NB4 (cell line): Measurements from ENCODE around the gene ZNF594.
"Not testable (repeated sequence)": the region's sequence is repeated elsewhere in the genome, so short reads cannot be mapped to it uniquely, and the experiment has no call there.

Source experiments
- DNase-seq: peaks from one replicate; pipeline ENCODE4 v3.0.0; 2010; ENCODE audit warnings: low read depth
- H3K4me3 ChIP-seq: one replicate; pipeline ENCODE4 v1.5.1; 2011; ENCODE audit warnings: mild to moderate bottlenecking, low read depth, low read length, moderate library complexity
- CTCF ChIP-seq: IDR thresholded peaks from one replicate; pipeline ENCODE4 v1.5.1; 2012; ENCODE audit warnings: low read depth, low read length
- MAX ChIP-seq: IDR thresholded peaks from 2 replicates; pipeline ENCODE4 v1.6.1; 2011; ENCODE audit warnings: low read depth, low read length
- MYC ChIP-seq: IDR thresholded peaks from 2 replicates; pipeline ENCODE4 v1.6.1; 2011; ENCODE audit warnings: low read depth, low read length
- POLR2A ChIP-seq: IDR thresholded peaks from 2 replicates; pipeline ENCODE4 v1.6.1; 2011; ENCODE audit warnings: mild to moderate bottlenecking; ENCODE audit not compliant: insufficient read length; ENCODE audit errors: extremely low read depth

Gene ZNF594

GRCh38 chr17:5191541-5192417 is at the start of gene ZNF594:
ZNF594 (minus strand) TSS chr17:5191868; CDS start chr17:5184256, 7,612 bp downstream.
- H3K4me3 ChIP-seq: peak within 1 kb of the TSS; percentile 68
- TF ChIP-seq POLR2A (peak; percentile 38), MAX (peak; percentile 24; the same call in 1 of the 2 replicates), CTCF (peak; percentile 39), MYC (no peak)
- DNase-seq: peak; percentile 91

GRCh38 chr17:5239769-5240168 is 48.1 kb upstream of the ZNF594 start:
- DNase-seq, H3K4me3 ChIP-seq: not testable (repeated sequence)

- TF ChIP-seq MYC: no peak
- no peak for TF ChIP-seq MAX
- TF ChIP-seq POLR2A: no peak
- TF ChIP-seq CTCF: no peak
- H3K4me3 ChIP-seq: no peak overlapping the region
- no peak for DNase-seq
Measured at GRCh38 chr17:5238333-5238732, 46.7 kb upstream of the ZNF594 start.

- peak; percentile 83 for DNase-seq
- H3K4me3 ChIP-seq: no peak overlapping the region
- TF ChIP-seq MAX: no peak; the same call in 1 of the 2 replicates
- peak; percentile 57 for TF ChIP-seq CTCF
- TF ChIP-seq MYC: no peak
Measured at GRCh38 chr17:5237541-5238016, 45.9 kb upstream of the ZNF594 start.

GRCh38 chr17:5236938-5237540 is 45.4 kb upstream of the ZNF594 start:
- no peak for DNase-seq
- peak; percentile 59; the same call in 1 of the 2 replicates for TF ChIP-seq MAX
- no peak for TF ChIP-seq MYC
- H3K4me3 ChIP-seq: no peak overlapping the region

GRCh38 chr17:5234645-5235576 is 43.2 kb upstream of the ZNF594 start, which contains the start of gene SCIMP:
SCIMP (minus strand) TSS chr17:5234860; CDS start chr17:5234755, 105 bp downstream.
- no peak within 1 kb of the TSS for H3K4me3 ChIP-seq
- no peak for TF ChIP-seq MYC
- no peak for TF ChIP-seq CTCF
- TF ChIP-seq MAX: no peak
- no peak for TF ChIP-seq POLR2A
- DNase-seq: peak; percentile 77

GRCh38 chr17:5233492-5233891 is 41.8 kb upstream of the ZNF594 start:
- not testable (repeated sequence) for H3K4me3 ChIP-seq, DNase-seq
